GM12892 (cell line): ENCODE data around the gene IGFL2.

ENCODE experiments used
- DNase-seq: peaks from one replicate; pipeline ENCODE4 v3.0.0; 2011; ENCODE audit not compliant: insufficient read length
- FAIRE-seq: peaks from 2 replicates; lab custom pipeline; 2011; peaks lifted over from hg19 to GRCh38; lab: Jason Lieb, UNC
- POLR2A ChIP-seq: IDR thresholded peaks from 2 replicates; pipeline ENCODE4 v1.6.1; 2011; ENCODE audit warnings: low read depth, low read length, control low read depth
- POLR2AphosphoS5 ChIP-seq: IDR thresholded peaks from 2 replicates; pipeline ENCODE4 v1.6.1; 2011; ENCODE audit warnings: low read depth, low read length, control low read depth
- TAF1 ChIP-seq: IDR thresholded peaks from 2 replicates; pipeline ENCODE4 v1.6.1; 2011; ENCODE audit warnings: low read depth, mild to moderate bottlenecking, control low read depth, low read length, borderline replicate concordance

Gene IGFL2

GRCh38 chr19:46209051-46209450 is 61.0 kb downstream of the IGFL2 start:
- TF ChIP-seq POLR2A (no peak), TAF1 (no peak), POLR2AphosphoS5 (no peak)
- FAIRE-seq = no peak
- no peak for DNase-seq

- TF ChIP-seq POLR2AphosphoS5 = no peak
- no peak for TF ChIP-seq POLR2A
- no peak for TF ChIP-seq TAF1
- DNase-seq = no peak
- no peak for FAIRE-seq
Measured at GRCh38 chr19:46209472-46209871, 61.4 kb downstream of the IGFL2 start.

DNA sequence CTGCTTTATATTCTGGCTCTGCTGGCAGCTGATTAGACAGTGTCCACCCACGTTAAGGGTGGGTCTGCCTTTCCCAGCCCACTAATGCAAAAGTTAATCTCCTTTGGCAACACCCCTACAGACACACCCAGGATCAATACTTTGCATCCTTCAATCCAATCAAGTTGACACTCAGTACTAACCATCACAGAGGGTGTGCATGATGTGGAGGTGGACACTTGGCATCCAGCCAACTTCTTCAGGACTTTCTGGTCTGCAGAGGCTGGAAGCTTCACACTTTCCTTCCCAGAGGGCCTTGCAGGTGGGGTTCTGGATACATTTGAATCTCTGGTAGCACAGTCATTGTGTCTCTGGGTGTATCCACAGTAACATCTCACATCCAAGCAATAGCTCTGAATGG is 62.6 kb downstream of the IGFL2 start:
- DNase-seq (no peak), FAIRE-seq (no peak)
- TF ChIP-seq POLR2A (no peak), POLR2AphosphoS5 (no peak), TAF1 (no peak)
